Spleen (tissue), 7 donors: ENCODE data around the gene ANKS1B.

Experiments used
- CTCF ChIP-seq, 11 experiments: fragments of 200-600 bp in 7 of 11; fragments of 450-650 bp in 4 of 11; sonication (generic) in 4 of 11; IDR thresholded peaks in 8 of 11; conservative IDR thresholded peaks in 3 of 11; 1 replicate in 7 of 11; 2 replicates in 4 of 11; pipeline versions ENCODE4 v1.4.0 to v1.8.0; 2016 to 2021; ENCODE audit warnings: antibody characterized with exemption in 11 of 11, inconsistent platforms in 4 of 11, mild to moderate bottlenecking in 1 of 11
- POLR2A ChIP-seq, 3 donors: fragments of 450-650 bp; IDR thresholded peaks; one replicate each; pipeline ENCODE4 v1.5.1; 2017; ENCODE audit warnings: antibody characterized with exemption in 3 of 3, mild to moderate bottlenecking in 1 of 3
- POLR2AphosphoS5 ChIP-seq, 3 donors: sonication (generic); formaldehyde crosslinking; IDR thresholded peaks; one replicate each; pipeline ENCODE4 v1.5.1; 2017; ENCODE audit warnings: antibody characterized with exemption in 3 of 3
- donor health status: DM: no; HTN: no; CAD: no; lungs with moderate emphysema.
- donor health status: DM: no; HTN: no; CAD: no.
- donor health status: DM: no; HTN: no; CAD: no.

GRCh38 chr12:99367181-99367580 lies 617.6 kb downstream of the ANKS1B start:
- TF ChIP-seq CTCF (IDR thresholded peaks at IDR 0.05 in 8 of 11, conservative IDR thresholded peaks at IDR 0.05 in 3 of 11) (no peak), POLR2A (IDR thresholded peaks at IDR 0.05) (no peak), POLR2AphosphoS5 (IDR thresholded peaks at IDR 0.05) (no peak)
